IMR-90 (cell line): ENCODE measurements around the gene SHOX.

Source experiments
- FOS ChIP-seq: fragments of 150-350 bp; IDR thresholded peaks from 2 replicates; pipeline ENCODE4 v1.6.1; 2016; ENCODE audit warnings: low read depth, low read length
- TF ChIP-seq, protein P1 (sequence below): conservative IDR thresholded peaks from 2 replicates; pipeline ENCODE4 v1.5.1; 2012; ENCODE audit warnings: mild to moderate bottlenecking, low read depth, low read length, improper control_type of control experiment

DNA sequence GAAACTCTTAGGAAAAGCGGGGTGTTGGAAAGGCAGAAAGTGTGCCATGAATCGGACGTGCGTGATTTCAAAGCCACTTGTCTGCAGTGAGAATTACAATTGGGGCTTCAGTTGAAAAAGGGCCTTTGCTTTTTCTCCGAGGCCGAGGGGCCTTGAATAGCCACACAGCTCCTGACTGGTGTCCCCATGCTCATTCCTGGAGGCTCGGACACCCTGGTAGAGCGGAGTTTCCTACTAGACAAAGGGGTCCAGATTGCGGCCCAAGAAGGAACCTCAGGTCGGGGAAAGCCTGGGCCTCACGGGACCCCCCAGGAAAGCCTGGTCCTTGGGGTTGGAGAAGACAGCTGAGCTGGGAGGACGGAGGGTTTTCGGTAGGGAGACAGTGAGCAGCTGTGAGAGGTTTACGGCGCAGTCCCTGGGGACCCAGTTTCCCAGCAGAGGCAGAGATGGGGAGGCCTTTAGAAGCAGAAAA is 3.0 kb upstream of the SHOX start:
- no peak for TF ChIP-seq FOS
- TF ChIP-seq, protein P1, sequence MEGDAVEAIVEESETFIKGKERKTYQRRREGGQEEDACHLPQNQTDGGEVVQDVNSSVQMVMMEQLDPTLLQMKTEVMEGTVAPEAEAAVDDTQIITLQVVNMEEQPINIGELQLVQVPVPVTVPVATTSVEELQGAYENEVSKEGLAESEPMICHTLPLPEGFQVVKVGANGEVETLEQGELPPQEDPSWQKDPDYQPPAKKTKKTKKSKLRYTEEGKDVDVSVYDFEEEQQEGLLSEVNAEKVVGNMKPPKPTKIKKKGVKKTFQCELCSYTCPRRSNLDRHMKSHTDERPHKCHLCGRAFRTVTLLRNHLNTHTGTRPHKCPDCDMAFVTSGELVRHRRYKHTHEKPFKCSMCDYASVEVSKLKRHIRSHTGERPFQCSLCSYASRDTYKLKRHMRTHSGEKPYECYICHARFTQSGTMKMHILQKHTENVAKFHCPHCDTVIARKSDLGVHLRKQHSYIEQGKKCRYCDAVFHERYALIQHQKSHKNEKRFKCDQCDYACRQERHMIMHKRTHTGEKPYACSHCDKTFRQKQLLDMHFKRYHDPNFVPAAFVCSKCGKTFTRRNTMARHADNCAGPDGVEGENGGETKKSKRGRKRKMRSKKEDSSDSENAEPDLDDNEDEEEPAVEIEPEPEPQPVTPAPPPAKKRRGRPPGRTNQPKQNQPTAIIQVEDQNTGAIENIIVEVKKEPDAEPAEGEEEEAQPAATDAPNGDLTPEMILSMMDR, result no peak
